Astrocyte of the cerebellum (primary cell): ENCODE results near the gene BCL6B.

Experiments used
- DNase-seq: peaks from one replicate; pipeline ENCODE4 v3.0.0-alpha.2; 2011; ENCODE audit warnings: low read depth
- H3K4me3 ChIP-seq: 2 replicates; pipeline ENCODE4 v1.5.1; 2011; ENCODE audit warnings: mild to moderate bottlenecking, low read depth, low read length, moderate library complexity
- in situ Hi-C: cut with HindIII; loops from 2 replicates; pipeline ENCODE4 v1.10.0; 2017; ENCODE audit warnings: low sequenced_read_pairs
- TF ChIP-seq, protein P1 (sequence below): IDR thresholded peaks from 2 replicates; pipeline ENCODE4 v1.5.1; 2012; ENCODE audit warnings: low read length, low read depth, moderate library complexity, mild to moderate bottlenecking; ENCODE audit errors: missing control alignments

The BCL6B gene

DNA sequence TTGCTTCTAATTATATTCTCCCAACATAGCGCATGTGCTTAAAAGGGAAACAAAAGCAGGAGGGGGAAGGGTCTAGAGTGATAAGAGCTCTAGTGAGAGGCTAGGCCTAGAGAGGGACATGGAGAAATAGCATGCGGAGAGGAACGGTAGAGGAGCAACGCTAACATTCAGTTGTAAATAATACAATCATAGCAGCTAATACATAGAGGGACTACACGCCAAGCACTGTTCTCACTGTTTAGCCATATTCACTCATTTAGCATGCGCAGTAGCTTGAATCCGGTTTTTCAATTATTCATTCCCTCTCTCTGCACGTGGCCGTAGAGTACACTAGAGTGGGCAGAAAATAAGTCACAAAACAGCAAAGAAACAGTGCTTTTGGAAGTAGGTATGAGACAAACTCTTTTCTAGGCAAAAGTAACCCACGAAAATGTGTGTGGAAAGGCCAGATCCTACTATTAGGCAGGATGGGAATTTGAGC is 28.7 kb upstream of the BCL6B start:
- no peak overlapping the region for H3K4me3 ChIP-seq
- TF ChIP-seq, protein P1, sequence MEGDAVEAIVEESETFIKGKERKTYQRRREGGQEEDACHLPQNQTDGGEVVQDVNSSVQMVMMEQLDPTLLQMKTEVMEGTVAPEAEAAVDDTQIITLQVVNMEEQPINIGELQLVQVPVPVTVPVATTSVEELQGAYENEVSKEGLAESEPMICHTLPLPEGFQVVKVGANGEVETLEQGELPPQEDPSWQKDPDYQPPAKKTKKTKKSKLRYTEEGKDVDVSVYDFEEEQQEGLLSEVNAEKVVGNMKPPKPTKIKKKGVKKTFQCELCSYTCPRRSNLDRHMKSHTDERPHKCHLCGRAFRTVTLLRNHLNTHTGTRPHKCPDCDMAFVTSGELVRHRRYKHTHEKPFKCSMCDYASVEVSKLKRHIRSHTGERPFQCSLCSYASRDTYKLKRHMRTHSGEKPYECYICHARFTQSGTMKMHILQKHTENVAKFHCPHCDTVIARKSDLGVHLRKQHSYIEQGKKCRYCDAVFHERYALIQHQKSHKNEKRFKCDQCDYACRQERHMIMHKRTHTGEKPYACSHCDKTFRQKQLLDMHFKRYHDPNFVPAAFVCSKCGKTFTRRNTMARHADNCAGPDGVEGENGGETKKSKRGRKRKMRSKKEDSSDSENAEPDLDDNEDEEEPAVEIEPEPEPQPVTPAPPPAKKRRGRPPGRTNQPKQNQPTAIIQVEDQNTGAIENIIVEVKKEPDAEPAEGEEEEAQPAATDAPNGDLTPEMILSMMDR, result no peak
- DNase-seq, result no peak
- in situ Hi-C loops, result loop anchor here (10.0 kb wide), 1 partner anchor 79 kb away; no protein-coding TSS in a partner anchor

DNA sequence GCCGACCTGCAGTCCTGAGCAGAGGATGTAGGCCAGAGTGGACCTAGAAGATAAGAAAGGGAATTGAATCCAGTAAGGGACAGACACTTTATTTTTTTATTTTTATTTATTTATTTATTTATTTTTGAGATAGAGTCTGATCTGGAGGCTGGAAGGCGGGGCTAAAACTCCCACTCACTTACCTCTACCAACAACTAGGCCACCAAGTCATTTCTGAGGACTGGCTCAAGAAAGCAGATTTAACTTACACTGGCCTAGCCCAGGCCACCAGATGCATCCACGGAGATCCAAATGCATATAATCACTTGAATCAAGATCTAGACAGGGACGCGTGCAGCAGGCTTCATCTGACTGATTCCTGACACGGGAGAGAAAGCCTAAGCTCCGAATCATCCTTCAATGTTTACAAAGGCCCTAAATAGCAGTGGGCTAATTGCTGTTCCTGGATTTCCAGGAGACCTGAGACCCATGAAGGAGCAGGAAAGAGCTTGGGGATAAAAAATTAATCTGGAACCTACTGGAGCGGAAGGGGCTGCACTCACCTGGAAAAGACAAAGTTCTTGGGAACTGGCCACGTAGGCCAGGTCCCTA is 28.1 kb upstream of the BCL6B start:
- in situ Hi-C loops, result loop anchor here (10.0 kb wide), 1 partner anchor 80 kb away; no protein-coding TSS in a partner anchor
- TF ChIP-seq, protein P1, result no peak
- no peak for DNase-seq
- H3K4me3 ChIP-seq, result no peak overlapping the region

DNA sequence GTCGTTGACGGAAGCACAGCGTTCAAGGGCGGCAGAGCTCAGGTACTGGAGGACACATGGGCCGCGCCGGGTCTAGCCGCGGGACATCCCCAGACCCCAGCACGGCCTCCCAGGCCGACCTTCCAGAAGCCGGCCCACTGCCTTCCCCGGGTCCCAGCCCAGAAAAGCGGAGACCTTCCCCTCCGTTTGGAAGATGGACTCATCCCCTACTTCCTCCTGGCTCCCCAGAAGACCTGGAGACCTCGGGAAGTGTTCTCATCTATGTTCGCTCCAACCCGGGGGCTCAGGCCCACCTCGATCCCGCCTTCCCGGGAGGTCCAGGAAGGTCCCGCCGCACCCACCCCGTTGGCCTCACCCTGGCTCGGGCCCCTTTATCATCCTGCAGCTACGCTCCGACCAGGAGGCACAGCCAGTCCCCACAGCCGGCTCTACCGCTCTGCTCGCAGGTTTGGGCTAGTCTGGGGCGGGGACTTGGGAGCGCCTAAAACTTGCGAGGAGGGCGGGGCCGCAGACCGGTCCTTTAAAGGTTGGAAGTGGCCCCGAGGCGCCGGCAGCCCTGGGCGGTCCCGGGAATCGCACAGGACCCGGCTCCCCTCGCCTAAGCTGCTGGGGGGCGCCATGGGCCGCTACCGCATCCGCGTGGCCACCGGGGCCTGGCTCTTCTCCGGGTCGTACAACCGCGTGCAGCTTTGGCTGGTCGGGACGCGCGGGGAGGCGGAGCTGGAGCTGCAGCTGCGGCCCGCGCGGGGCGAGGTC is 27.2 kb upstream of the BCL6B start, which contains the start of gene ALOX12:
Gene ALOX12, plus strand, starts transcription at position 550 of the 756 bp plus-strand sequence. Its CDS starts 69 bp downstream, at position 619.
- in situ Hi-C loops, result loop anchor here (10.0 kb wide), 1 partner anchor 81 kb away; no protein-coding TSS in a partner anchor
- peak within 1 kb of the TSS; percentile 6 for H3K4me3 ChIP-seq

DNA sequence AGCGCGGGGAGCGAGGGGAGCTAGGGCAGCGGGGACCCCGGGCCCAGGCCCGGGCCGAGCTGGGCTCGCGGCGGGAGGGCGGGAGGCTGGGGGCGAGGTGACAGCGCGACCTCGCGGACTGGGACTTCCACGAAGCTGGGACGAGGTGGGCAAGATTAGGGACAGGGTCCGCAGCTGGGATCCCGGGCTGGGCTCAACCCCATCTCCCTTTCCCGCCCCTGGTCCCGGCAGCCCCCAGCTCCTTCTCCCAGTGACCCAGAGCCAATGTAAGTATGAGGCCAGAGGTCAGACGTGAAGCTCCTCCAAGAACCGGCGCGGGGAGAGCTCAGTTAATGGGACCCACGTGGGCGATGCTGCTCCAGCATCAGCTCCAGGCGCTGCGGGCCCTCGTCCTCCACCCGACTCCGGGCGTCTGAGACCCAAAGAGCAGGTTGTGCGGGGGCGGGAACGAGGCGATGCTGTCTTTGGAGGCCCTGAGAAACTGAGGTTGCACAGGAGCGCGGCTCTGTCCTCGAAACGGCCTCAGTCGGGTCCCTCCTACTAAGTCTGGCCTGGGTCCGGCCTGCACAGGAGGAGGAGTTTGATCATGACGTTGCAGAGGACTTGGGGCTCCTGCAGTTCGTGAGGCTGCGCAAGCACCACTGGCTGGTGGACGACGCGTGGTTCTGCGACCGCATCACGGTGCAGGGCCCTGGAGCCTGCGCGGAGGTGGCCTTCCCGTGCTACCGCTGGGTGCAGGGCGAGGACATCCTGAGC is 26.4 kb upstream of the BCL6B start:
- DNase-seq, result no peak
- in situ Hi-C loops, result loop anchor here (10.0 kb wide), 1 partner anchor 82 kb away; no protein-coding TSS in a partner anchor
- no peak overlapping the region for H3K4me3 ChIP-seq
- TF ChIP-seq, protein P1, result no peak

More for the DNA sequence above, 27.2 kb upstream of the BCL6B start, which contains the start of gene ALOX12:
- no peak for DNase-seq
- TF ChIP-seq, protein P1, result no peak

DNA sequence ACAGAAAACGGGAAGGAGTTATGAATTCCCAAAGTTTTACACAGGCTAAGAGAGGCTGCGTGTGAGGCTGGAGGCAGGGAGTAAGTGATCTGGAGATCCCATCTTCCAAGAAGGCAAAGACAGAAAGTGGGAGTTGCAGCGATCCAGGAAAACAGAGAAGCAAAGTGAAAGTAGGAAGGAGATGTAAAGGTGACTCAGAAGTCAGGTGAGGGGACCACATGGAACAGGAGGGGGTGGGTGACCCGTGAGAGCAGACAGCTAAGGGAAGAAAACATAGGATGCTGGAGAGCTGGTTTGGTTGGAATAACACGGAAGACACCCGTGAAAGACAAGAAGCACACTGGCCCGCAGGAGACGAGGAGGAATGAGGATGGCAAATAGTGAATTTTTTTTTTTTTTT is 25.7 kb upstream of the BCL6B start:
- H3K4me3 ChIP-seq, result no peak overlapping the region
- no peak for DNase-seq
- in situ Hi-C loops, result loop anchor here (10.0 kb wide), 1 partner anchor 82 kb away; no protein-coding TSS in a partner anchor
- TF ChIP-seq, protein P1, result no peak
